Stimulated activated CD8-positive, alpha-beta memory T cell treated with anti-CD3 and anti-CD28 coated beads, Interleukin-12 subunit alpha, Interleukin-12 subunit beta, amount 100 ng/mL, for 24 hours (primary cell): ENCODE measurements around the gene ZPLD1.

Experiments used
- DNase-seq: peaks from one replicate; pipeline ENCODE4 v3.0.0-alpha.2; 2020; ENCODE audit errors: extremely low read depth

Gene ZPLD1

DNA sequence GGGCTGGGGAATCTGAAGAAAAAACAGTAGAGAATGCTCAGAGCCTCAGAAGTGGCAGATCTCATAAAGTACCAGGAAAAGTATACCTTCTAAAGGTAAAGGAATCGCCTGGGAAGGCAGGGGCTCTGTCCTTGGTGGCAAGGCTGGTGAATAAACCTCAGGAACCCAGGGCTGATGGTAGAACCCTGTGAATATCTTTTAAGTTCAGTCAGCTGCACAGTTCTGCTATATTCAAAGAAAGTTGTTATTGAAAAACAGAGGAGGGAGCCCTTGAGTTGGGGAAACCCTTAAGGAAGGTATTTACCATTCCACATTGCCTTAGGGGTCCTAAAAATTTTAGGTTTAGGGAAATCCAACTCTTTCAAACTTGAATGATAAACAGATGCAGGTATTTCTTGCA lies 31.2 kb downstream of the ZPLD1 start:
- DNase-seq = no peak

DNA sequence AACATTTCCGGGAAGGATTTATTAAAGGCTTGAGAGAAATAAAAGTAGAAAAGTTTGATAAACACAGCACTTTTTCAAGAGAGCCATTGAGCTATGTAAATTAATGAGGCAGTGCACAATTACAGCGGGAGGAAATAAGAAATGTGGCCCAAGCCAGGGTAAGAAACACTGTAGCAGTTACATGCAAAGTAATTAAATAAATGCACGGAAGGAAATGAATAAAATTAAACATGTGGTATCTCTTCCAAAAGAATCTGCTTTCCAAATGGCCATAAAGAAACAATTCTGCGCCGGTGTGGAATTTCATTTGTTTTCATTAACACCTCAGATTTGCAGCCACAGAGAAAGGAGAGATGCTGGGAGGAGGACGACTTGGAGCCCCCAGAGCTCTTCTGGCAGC lies 35.3 kb downstream of the ZPLD1 start:
- no peak for DNase-seq

- no peak for DNase-seq
These were observed 36.2 kb downstream of the ZPLD1 start for GRCh38 chr3:102471001-102471400.

DNA sequence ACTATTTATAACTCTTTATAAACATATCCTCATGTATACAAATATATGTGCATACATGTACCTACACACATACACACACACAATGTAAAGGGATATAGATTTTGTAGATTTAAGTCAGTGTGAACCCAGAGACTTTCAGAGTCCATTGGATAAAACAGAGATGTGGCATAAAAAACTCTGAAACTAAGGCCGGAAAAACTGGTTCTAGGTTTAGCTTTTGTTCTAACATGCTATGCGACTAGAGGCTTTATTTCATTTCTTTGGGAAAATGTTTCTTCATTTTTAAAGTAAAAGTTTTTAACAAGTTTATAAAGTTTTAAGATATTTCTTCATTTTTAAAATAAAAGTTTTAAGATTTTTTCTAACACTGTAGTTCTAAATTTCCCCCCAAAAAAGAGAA lies 36.7 kb downstream of the ZPLD1 start:
- no peak for DNase-seq

DNA sequence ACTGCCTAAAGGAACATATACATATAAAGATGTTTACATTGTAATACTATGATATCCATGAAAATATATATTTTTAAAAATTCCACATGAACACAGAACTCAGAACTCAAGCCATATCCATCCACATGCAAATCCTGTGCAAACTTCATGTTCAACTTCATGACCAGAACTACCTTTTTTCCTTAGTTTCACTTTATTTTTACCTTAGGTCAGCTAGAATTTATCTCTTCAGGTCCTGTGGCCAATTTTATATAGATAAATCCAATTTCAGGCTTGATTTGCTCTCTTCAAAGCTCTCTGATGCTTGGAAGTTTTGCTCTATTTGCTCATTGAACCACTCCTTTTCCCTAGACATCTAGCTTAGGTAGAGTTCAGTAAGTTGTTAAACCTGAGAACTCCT lies 38.8 kb downstream of the ZPLD1 start:
- no peak for DNase-seq

GRCh38 chr3:102474207-102474606 lies 39.4 kb downstream of the ZPLD1 start:
- DNase-seq = no peak

DNA sequence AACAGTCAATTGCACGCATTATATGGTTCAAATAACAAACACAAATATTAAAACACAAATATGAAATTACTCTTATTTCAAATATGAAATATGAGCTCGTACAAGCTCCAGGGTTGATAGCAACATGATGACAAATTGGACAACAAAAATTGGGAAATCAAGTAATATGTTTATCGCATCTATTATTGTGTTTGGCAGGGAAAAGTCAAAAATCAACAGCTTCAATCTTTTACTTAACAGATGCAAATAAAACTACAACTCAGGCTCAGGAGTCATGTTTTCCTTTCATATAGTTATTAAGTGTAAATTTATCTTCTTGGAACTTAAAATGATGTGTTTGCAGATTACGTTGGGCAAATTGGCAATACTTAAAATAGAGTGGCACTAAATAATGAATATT lies 41.4 kb downstream of the ZPLD1 start:
- no peak for DNase-seq

DNA sequence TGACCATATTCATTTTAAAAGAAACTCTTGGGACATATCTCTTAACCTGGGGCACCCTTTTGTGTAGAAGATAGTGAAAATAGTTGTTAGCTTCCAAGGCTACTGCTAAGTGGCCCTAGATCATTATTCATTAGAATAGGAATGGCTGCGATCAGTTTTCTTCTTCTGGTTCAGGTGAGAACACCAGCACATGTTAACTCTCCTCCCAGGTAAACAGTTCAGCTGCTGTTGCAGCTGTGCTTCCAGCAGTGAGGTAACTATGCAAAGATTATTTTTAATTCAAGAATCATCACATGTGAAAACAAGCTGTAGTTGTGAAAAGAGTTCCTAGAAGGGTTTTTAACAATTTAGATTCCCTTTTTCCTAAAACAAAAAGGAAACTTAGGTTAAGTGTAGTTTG lies 43.3 kb downstream of the ZPLD1 start:
- no peak for DNase-seq

DNA sequence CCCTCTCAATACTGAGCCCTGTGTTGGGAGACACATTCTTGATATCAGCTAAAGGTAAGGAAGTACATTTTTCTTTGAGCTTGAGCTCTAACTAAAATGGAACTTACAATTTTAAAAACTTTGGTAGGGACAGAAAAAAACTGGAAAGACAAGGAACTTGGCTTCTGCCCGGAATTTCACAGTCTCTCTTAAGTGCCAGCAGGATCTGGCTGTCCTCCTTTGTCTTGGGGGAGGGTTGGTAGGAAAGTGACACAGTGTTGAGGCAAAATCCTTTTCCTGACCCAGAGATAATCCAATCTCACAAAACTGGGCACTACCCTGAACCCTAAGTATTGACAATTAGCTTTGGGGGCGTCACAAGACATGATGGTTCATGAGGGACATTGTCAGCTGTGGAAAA lies 45.3 kb downstream of the ZPLD1 start:
- no peak for DNase-seq

GRCh38 chr3:102481050-102481449 lies 46.2 kb downstream of the ZPLD1 start:
- no peak for DNase-seq

- DNase-seq = no peak
These were observed 48.7 kb downstream of the ZPLD1 start for GRCh38 chr3:102483556-102483955.

GRCh38 chr3:102484363-102484762 lies 49.5 kb downstream of the ZPLD1 start:
- no peak for DNase-seq

DNA sequence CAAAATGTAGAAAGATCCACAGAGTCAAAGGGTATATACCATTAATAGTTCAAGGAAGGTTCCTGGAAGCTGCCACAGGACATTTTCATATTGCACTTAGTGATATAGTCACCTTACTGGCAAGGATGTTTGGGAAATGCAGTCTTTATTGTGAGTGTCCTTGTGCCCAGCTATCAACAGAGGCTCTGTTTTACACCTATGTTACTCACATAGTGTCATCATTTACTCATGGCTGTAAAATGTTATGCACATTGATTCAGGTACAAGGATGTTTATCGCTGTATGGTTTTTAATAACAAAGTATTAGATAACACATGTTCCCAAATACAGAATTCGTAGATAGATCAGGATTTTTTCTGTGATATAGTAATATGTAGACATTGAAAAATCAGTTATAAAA lies 50.9 kb downstream of the ZPLD1 start:
- no peak for DNase-seq

GRCh38 chr3:102488331-102488730 lies 53.5 kb downstream of the ZPLD1 start:
- no peak for DNase-seq

GRCh38 chr3:102492300-102492699 lies 57.5 kb downstream of the ZPLD1 start:
- DNase-seq = no peak

DNA sequence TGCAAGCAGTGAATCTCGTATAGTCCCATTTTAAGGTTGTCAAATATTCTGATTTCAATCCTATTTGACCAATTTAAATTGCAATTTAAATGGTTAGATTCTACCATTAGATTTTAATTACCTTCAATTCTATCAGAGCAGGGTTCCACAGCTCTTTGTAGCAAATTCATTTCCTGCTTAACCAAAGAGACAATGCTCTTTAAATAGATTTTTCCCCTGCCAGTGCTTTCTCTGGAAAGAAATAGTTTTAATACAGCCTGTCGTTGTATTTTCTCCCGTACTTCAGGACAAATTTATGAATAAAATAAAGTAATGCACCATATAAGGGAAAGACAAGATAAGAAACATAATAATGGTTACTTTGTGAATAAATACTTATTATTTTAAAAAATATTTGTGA lies 62.8 kb downstream of the ZPLD1 start:
- no peak for DNase-seq

DNA sequence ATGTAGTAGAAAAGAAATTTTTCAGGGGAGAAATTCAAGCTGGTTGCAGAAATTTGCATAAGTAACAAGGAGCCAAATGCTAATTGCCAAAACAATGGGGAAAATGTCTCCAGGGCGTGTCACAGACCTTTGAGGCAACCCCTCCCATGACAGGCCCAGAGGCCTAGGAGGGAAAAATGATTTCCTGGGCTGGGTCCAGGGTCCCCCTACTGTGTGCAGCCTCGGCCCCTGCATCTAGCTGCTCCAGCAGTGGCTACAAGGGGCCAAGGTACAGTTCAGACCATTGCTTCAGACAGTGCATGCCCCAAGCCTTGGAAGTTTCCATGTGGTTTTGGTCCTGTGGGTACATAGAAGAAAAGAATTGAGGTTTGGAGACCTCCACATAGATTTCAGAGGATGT lies 70.7 kb downstream of the ZPLD1 start:
- no peak for DNase-seq

DNA sequence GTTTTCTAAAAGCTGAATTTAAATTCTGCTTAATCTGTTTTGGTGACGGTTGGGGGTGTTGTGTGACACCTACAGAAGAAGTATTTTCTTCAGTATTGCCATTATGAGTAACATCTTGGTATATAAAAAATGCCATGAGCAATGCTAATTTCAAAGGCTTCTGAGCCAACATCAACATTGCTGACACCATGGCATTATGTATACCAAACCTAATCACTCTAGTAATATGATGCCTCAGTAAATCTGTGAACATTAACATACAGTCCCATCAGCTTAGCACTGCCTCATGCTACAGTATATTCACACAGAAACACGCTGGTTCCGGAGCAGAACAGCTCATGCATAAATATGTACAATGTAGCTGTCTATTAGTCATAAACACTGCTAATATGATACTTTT lies 75.8 kb downstream of the ZPLD1 start:
- DNase-seq = no peak

DNA sequence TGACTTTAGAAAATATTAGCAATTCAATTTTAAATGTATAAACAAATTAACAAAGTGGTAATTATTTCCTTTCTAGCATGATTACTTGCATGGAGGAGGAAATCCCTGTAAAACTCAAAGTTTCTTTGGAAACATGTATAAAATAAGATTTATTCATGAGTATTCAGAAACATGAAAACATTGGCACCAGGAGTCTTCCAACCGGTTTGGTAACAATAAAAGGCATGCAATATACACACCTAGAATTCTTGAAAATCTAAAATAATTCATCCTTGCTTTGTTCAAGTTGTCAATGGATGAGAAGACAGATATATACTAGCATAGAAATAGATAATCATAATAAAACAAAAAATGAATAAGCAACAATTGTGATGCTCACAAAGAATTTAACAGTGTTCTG lies 76.4 kb downstream of the ZPLD1 start:
- no peak for DNase-seq

DNA sequence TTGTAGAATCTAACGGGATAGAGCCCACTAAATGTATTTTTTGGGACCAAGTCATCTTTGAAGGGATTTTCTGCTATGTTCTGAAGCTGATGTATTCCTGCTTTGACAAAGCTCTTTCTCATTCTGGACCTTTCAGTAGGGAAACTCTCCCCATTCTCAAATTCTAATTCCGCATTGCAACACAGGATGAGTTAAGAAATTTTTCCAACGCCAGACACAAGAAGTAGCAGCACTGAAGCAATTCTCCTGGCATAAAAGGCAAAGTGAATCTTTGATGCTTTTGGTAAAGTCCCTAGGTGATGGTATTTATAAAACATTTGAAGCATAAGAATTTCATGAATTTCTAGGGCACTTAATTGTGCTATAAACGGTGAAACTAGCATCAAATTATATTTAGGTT lies 76.8 kb downstream of the ZPLD1 start:
- no peak for DNase-seq

- no peak for DNase-seq
These were observed 78.1 kb downstream of the ZPLD1 start for GRCh38 chr3:102512734-102513504.

DNA sequence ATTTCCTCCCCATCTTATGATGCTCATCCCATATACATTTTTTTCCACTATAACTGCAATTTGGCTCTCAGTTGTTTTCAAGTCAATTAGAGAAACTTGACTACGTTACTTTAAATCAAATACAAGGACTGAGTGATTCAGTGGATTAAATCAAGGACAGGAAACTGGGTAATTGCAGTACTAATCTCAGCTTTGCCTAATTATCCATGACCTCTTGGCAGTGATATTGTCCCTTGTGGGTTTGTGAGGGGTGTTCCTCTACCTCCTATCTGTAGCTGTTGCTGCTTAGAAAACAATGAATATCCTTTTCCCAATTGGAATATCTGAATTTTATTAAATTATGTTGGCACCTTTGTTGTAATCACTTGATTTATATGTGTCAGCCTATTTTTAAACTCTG lies 79.4 kb downstream of the ZPLD1 start:
- no peak for DNase-seq

GRCh38 chr3:102521246-102521645 lies 86.4 kb downstream of the ZPLD1 start:
- no peak for DNase-seq

- DNase-seq = no peak
These were observed 90.8 kb downstream of the ZPLD1 start for GRCh38 chr3:102525624-102526023.
